Lower lobe of right lung (tissue), 2 donors: Measurements from ENCODE around the gene MTHFD2. TPM values are rescaled to one million over a fixed set of nuclear protein-coding genes. Genes with fewer than 3 reads are reported as not detected.
A peak's percentile ranks its signal among the peaks of the same experiment; 100 is the strongest.

Experiments used
- ATAC-seq, 2 donors: fragments of 200-7000 bp; cut with Tn5 transposase; one replicate each; pipeline ENCODE4 v1.9.1; 2020 to 2022; ENCODE audit warnings: mild to moderate bottlenecking in 2 of 2, moderate library complexity in 2 of 2
- DNase-seq: peaks from one replicate; pipeline ENCODE4 v3.0.0-alpha.2; 2020
- H3K27ac ChIP-seq: fragments of 200-600 bp; one replicate; pipeline ENCODE4 v1.8.0; 2022
- H3K27me3 ChIP-seq: fragments of 200-600 bp; one replicate; pipeline ENCODE4 v1.8.0; 2022; ENCODE audit warnings: low read depth
- H3K36me3 ChIP-seq: fragments of 200-600 bp; one replicate; pipeline ENCODE4 v1.8.0; 2022; ENCODE audit warnings: mild to moderate bottlenecking
- H3K4me1 ChIP-seq: fragments of 200-600 bp; one replicate; pipeline ENCODE4 v1.8.0; 2022
- H3K4me3 ChIP-seq: fragments of 200-600 bp; one replicate; pipeline ENCODE4 v1.8.0; 2022; ENCODE audit warnings: mild to moderate bottlenecking
- H3K9me3 ChIP-seq: fragments of 200-600 bp; one replicate; pipeline ENCODE4 v1.8.0; 2022
- CTCF ChIP-seq: fragments of 200-600 bp; IDR thresholded peaks from one replicate; pipeline ENCODE4 v1.8.0; 2022; ENCODE audit warnings: antibody characterized with exemption, mild to moderate bottlenecking
- intact Hi-C: fragments of 100-400 bp; cut with DNase I; formaldehyde crosslinking; loops from one replicate; pipeline ENCODE4 v1.11.0; 2022
- long read RNA-seq: library from polyadenylated mRNA; unstranded; transcript quantifications from one replicate; pipeline ENCODE4 v2.0.0, GENCODE V29; 2021
- total RNA-seq: library from RNA; stranded (reverse); fragmentation: NEBNext Ultra II Directional; extraction: Animal tissue kit (Norgen Biotek cat#: 25700); gene quantifications from one replicate; pipeline ENCODE4 v1.2.1, GENCODE V29; 2021
- donor health status: DM: no; HTN: yes; CAD: no; lungs with severe emphysema.

Gene MTHFD2
- 54.7 TPM for total RNA-seq
- long read RNA-seq, full-length matches to known transcripts, result 83 of 102 reads
- long read RNA-seq, partial matches to known transcripts, result 0 of 102 reads
- long read RNA-seq, other reads (novel, unspliced or antisense), result 19 of 102 reads

GRCh38 chr2:74198461-74199274 lies at the start of gene MTHFD2:
Gene MTHFD2, plus strand, starts transcription at chr2:74198615. Its CDS starts 27 bp downstream, at chr2:74198642.
- peak within 1 kb of the TSS; percentile 92 for H3K27ac ChIP-seq
- TF ChIP-seq CTCF, result peak; percentile 72
- DNase-seq, result peak; percentile 96
- no peaks in the 10 kb centered on the region for H3K36me3 ChIP-seq
- intact Hi-C loops, result no loop called here
- H3K4me1 ChIP-seq, result peaks cover 28% of the 10 kb centered on the region
- ATAC-seq, result peak; percentile 98 to 99
- no peaks in the 10 kb centered on the region for H3K9me3 ChIP-seq
- H3K27me3 ChIP-seq, result no peaks in the 10 kb centered on the region
- H3K4me3 ChIP-seq, result peak within 1 kb of the TSS; percentile 70

GRCh38 chr2:74149247-74149525 lies 49.2 kb upstream of the MTHFD2 start:
- Histone ChIP-seq H3K9me3 (no peaks in the 10 kb centered on the region), H3K4me3 (no peak overlapping the region), H3K27me3 (no peaks in the 10 kb centered on the region), H3K36me3 (peaks cover 40% of the 10 kb centered on the region), H3K27ac (no peak overlapping the region), H3K4me1 (peaks cover 22% of the 10 kb centered on the region)
- ATAC-seq, result no peak
- TF ChIP-seq CTCF, result no peak
- DNase-seq, result no peak
- intact Hi-C loops, result no loop called here

- Histone ChIP-seq H3K4me3 (no peak overlapping the region), H3K4me1 (peaks cover 22% of the 10 kb centered on the region), H3K27ac (no peak overlapping the region), H3K9me3 (no peaks in the 10 kb centered on the region), H3K36me3 (peaks cover 41% of the 10 kb centered on the region), H3K27me3 (no peaks in the 10 kb centered on the region)
- DNase-seq (no peak), ATAC-seq (no peak)
- intact Hi-C loops, result no loop called here
- TF ChIP-seq CTCF, result no peak
These were observed 48.7 kb upstream of the MTHFD2 start for GRCh38 chr2:74149570-74150319.

GRCh38 chr2:74152954-74153353 lies 45.5 kb upstream of the MTHFD2 start:
- Histone ChIP-seq H3K9me3 (no peaks in the 10 kb centered on the region), H3K27me3 (no peaks in the 10 kb centered on the region), H3K27ac (no peak overlapping the region), H3K36me3 (peaks cover 73% of the 10 kb centered on the region), H3K4me1 (peaks cover 7% of the 10 kb centered on the region), H3K4me3 (no peak overlapping the region)
- intact Hi-C loops, result no loop called here
- no peak for TF ChIP-seq CTCF
- DNase-seq, result no peak
- no peak for ATAC-seq

- intact Hi-C loops, result no loop called here
- no peaks in the 10 kb centered on the region for H3K9me3 ChIP-seq
- no peak for TF ChIP-seq CTCF
- no peaks in the 10 kb centered on the region for H3K4me1 ChIP-seq
- H3K36me3 ChIP-seq, result peaks cover 95% of the 10 kb centered on the region
- no peaks in the 10 kb centered on the region for H3K27me3 ChIP-seq
- H3K27ac ChIP-seq, result no peak overlapping the region
- H3K4me3 ChIP-seq, result no peak overlapping the region
- DNase-seq (no peak), ATAC-seq (no peak)
These were observed 42.6 kb upstream of the MTHFD2 start for GRCh38 chr2:74155830-74156229.
